A549 (cell line): ENCODE results near the gene MEIOSIN.

Experiments used
- CHD2 ChIP-seq: fragments of 150-350 bp; IDR thresholded peaks from 2 replicates; pipeline ENCODE4 v1.6.1; 2014; ENCODE audit warnings: low read length; ENCODE audit not compliant: partially characterized antibody
- FOSB ChIP-seq: fragments of 250-450 bp; sonication (Bioruptor Pico); IDR thresholded peaks from 2 replicates; pipeline ENCODE4 v1.5.0; 2020; ENCODE audit warnings: mild to moderate bottlenecking, moderate library complexity
- JUN ChIP-seq, 2 experiments: fragments of >200 bp; sonication (Bioruptor Twin); formaldehyde crosslinking; IDR thresholded peaks; 2 replicates in 1 of 2; 3 replicates in 1 of 2; pipeline ENCODE4 v1.6.1; 2016 to 2017
- MAFK ChIP-seq: fragments of 450-650 bp; IDR thresholded peaks from 2 replicates; pipeline ENCODE4 v1.6.1; 2014; ENCODE audit not compliant: partially characterized antibody
- POLR2A ChIP-seq: IDR thresholded peaks from 2 replicates; pipeline ENCODE4 v1.6.1; 2012; ENCODE audit warnings: mild to moderate bottlenecking, low read length
- POLR2AphosphoS2 ChIP-seq: conservative IDR thresholded peaks from 2 replicates; pipeline ENCODE4 v1.6.1; 2012; ENCODE audit warnings: low read length, improper control_type of control experiment, inconsistent platforms
- RFX5 ChIP-seq: fragments of 450-650 bp; IDR thresholded peaks from 2 replicates; pipeline ENCODE4 v1.7.1; 2014; ENCODE audit warnings: antibody characterized with exemption, mild to moderate bottlenecking, moderate library complexity
- SREBF2 ChIP-seq: fragments of 450-650 bp; IDR thresholded peaks from 2 replicates; pipeline ENCODE4 v1.6.1; 2014; ENCODE audit warnings: mild to moderate bottlenecking, moderate library complexity
- TF ChIP-seq, protein P1 (sequence below): fragments of >200 bp; sonication (Bioruptor Twin); formaldehyde crosslinking; IDR thresholded peaks from 3 replicates; pipeline ENCODE4 v1.5.1; 2016

DNA sequence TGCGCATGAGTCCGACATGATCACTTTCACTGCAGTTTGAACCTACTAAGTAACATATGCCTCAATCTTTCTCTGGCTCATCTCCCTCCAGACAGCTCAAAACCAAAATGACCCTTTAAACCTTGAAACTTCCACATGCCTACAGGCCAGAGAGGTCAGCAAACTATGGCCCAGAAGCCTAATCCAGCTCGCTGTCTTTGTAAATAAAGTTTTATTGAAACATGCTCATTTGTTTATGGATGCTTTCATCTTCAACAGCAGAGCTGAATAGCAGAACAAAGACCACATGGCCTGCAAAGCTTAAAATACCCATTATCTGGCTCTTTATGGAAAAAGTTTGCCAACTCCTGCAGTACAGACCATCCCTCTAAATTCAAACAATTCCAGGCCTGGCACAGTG is 18.1 kb upstream of the MEIOSIN start:
- TF ChIP-seq JUN (IDR thresholded peaks at IDR 0.05) (no peak), RFX5 (no peak), POLR2A (no peak), MAFK (no peak), SREBF2 (no peak), FOSB (no peak), POLR2AphosphoS2 (no peak), CHD2 (no peak)
- TF ChIP-seq, protein P1, sequence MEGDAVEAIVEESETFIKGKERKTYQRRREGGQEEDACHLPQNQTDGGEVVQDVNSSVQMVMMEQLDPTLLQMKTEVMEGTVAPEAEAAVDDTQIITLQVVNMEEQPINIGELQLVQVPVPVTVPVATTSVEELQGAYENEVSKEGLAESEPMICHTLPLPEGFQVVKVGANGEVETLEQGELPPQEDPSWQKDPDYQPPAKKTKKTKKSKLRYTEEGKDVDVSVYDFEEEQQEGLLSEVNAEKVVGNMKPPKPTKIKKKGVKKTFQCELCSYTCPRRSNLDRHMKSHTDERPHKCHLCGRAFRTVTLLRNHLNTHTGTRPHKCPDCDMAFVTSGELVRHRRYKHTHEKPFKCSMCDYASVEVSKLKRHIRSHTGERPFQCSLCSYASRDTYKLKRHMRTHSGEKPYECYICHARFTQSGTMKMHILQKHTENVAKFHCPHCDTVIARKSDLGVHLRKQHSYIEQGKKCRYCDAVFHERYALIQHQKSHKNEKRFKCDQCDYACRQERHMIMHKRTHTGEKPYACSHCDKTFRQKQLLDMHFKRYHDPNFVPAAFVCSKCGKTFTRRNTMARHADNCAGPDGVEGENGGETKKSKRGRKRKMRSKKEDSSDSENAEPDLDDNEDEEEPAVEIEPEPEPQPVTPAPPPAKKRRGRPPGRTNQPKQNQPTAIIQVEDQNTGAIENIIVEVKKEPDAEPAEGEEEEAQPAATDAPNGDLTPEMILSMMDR: no peak
